Measurements from ENCODE around the gene EI24. TPM values are rescaled to one million over a fixed set of nuclear protein-coding genes. Genes with fewer than 3 reads are reported as not detected.

Gene EI24
- total and polyA plus RNA-seq, 4 donors: 64.9 to 288 (median 203) TPM

GRCh38 chr11:125559888-125560287, 9.4 kb upstream of the EI24 start:
- Histone ChIP-seq H3K4me1 (ENCODE audit: control insufficient read depth in 4 of 4, insufficient read depth in 4 of 4, low read length in 3 of 4) (peaks cover 0 to 12% (median 9%) of the 10 kb centered on the region in 4 donors), H3K27ac (ENCODE audit: low read depth in 1 of 2, low read length in 2 of 2) (no peak overlapping the region), H3K9ac (ENCODE audit: low read depth in 1 of 2, low read length in 2 of 2) (no peak overlapping the region), H3K4me3 (ENCODE audit: low read depth in 1 of 3, low read length in 3 of 3) (no peak overlapping the region), H3K9me3 (ENCODE audit: control insufficient read depth in 4 of 4, low read length in 3 of 4) (peaks cover 0 to 5% (median 1%) of the 10 kb centered on the region in 4 donors), H3K27me3 (ENCODE audit: control insufficient read depth in 4 of 4, insufficient read depth in 4 of 4, low read length in 3 of 4) (no peaks in the 10 kb centered on the region), H3K36me3 (ENCODE audit: control insufficient read depth in 4 of 4, insufficient read depth in 3 of 4, low read depth in 1 of 4, low read length in 3 of 4) (no peaks in the 10 kb centered on the region)
- TF ChIP-seq RAD21 (IDR thresholded peaks at IDR 0.05) (no peak), HNF4A (conservative IDR thresholded peaks at IDR 0.05) (no peak), ATF3 (IDR thresholded peaks at IDR 0.05) (no peak), CTCF (IDR thresholded peaks at IDR 0.05; ENCODE audit: low read depth, low read length, missing input control) (no peak), SP1 (IDR thresholded peaks at IDR 0.05) (no peak), REST (IDR thresholded peaks at IDR 0.05) (no peak), HNF4G (IDR thresholded peaks at IDR 0.05) (no peak), MAX (IDR thresholded peaks at IDR 0.05) (no peak), ZBTB33 (IDR thresholded peaks at IDR 0.05) (no peak)
- no peak for DNase-seq (ENCODE audit: low spot score)
- 93% methylated on average over 3 of the region's 3 CpGs for WGBS

GRCh38 chr11:125561924-125562323, 7.4 kb upstream of the EI24 start:
- Histone ChIP-seq H3K9ac (ENCODE audit: low read depth in 1 of 2, low read length in 2 of 2) (no peak overlapping the region), H3K4me3 (ENCODE audit: low read depth in 1 of 3, low read length in 3 of 3) (no peak overlapping the region), H3K9me3 (ENCODE audit: control insufficient read depth in 4 of 4, low read length in 3 of 4) (no peaks in the 10 kb centered on the region), H3K27me3 (ENCODE audit: control insufficient read depth in 4 of 4, insufficient read depth in 4 of 4, low read length in 3 of 4) (no peaks in the 10 kb centered on the region), H3K36me3 (ENCODE audit: control insufficient read depth in 4 of 4, insufficient read depth in 3 of 4, low read depth in 1 of 4, low read length in 3 of 4) (no peaks in the 10 kb centered on the region), H3K27ac (ENCODE audit: low read depth in 1 of 2, low read length in 2 of 2) (no peak overlapping the region), H3K4me1 (ENCODE audit: control insufficient read depth in 4 of 4, insufficient read depth in 4 of 4, low read length in 3 of 4) (peaks cover 2 to 21% (median 19%) of the 10 kb centered on the region in 4 donors)
- no peak for DNase-seq (ENCODE audit: low spot score)
- 97% methylated on average over 1 of the region's 1 CpG for WGBS
- TF ChIP-seq ATF3 (IDR thresholded peaks at IDR 0.05): no peak
- TF ChIP-seq FOXA1 (IDR thresholded peaks at IDR 0.05): no peak
- no peak for TF ChIP-seq CTCF (IDR thresholded peaks at IDR 0.05; ENCODE audit: low read depth, low read length, missing input control)
- TF ChIP-seq TAF1 (conservative IDR thresholded peaks at IDR 0.05): no peak
- no peak for TF ChIP-seq HNF4G (IDR thresholded peaks at IDR 0.05)
- no peak for TF ChIP-seq SP1 (IDR thresholded peaks at IDR 0.05)
- TF ChIP-seq MAX (IDR thresholded peaks at IDR 0.05): no peak
- no peak for TF ChIP-seq ZBTB33 (IDR thresholded peaks at IDR 0.05)
- no peak for TF ChIP-seq RXRA (IDR thresholded peaks at IDR 0.05)
- TF ChIP-seq FOXA2 (IDR thresholded peaks at IDR 0.05): no peak
- TF ChIP-seq EGR1 (IDR thresholded peaks at IDR 0.05; ENCODE audit: low read depth in 2 of 2): no peak

Measured in liver (tissue), 9 donors.